ENCODE data around the gene FUT8.
"Not testable (repeated sequence)": the region's sequence is repeated elsewhere in the genome, so short reads cannot be mapped to it uniquely, and the experiment has no call there.

FUT8 gene

GRCh38 chr14:65415613-65416012, 3.1 kb downstream of the FUT8 start:
- DNase-seq (ENCODE audit: low read depth in 1 of 2, low spot score in 1 of 2) = no peak

- DNase-seq (ENCODE audit: low read depth in 1 of 2, low spot score in 1 of 2) = no peak
Measured at GRCh38 chr14:65419593-65420252, 7.2 kb downstream of the FUT8 start.

- DNase-seq (ENCODE audit: low read depth in 1 of 2, low spot score in 1 of 2) = no peak
Measured at GRCh38 chr14:65421201-65421981, 8.9 kb downstream of the FUT8 start.

GRCh38 chr14:65422088-65422834, 9.7 kb downstream of the FUT8 start:
- no peak for DNase-seq (ENCODE audit: low read depth in 1 of 2, low spot score in 1 of 2)

- no peak for DNase-seq (ENCODE audit: low read depth in 1 of 2, low spot score in 1 of 2)
Measured at GRCh38 chr14:65423982-65424381, 11.5 kb downstream of the FUT8 start.

- no peak for DNase-seq (ENCODE audit: low read depth in 1 of 2, low spot score in 1 of 2)
Measured at GRCh38 chr14:65424531-65424930, 12.0 kb downstream of the FUT8 start.

GRCh38 chr14:65425885-65426284, 13.4 kb downstream of the FUT8 start:
- no peak for DNase-seq (ENCODE audit: low read depth in 1 of 2, low spot score in 1 of 2)

GRCh38 chr14:65426902-65427301, 14.4 kb downstream of the FUT8 start:
- not testable (repeated sequence) for DNase-seq (ENCODE audit: low read depth in 1 of 2, low spot score in 1 of 2)

GRCh38 chr14:65428691-65429090, 16.2 kb downstream of the FUT8 start:
- DNase-seq (ENCODE audit: low read depth in 1 of 2, low spot score in 1 of 2) = no peak

GRCh38 chr14:65429757-65430156, 17.2 kb downstream of the FUT8 start:
- no peak for DNase-seq (ENCODE audit: low read depth in 1 of 2, low spot score in 1 of 2)

- DNase-seq (ENCODE audit: low read depth in 1 of 2, low spot score in 1 of 2) = no peak
Measured at GRCh38 chr14:65431245-65431644, 18.7 kb downstream of the FUT8 start.

- DNase-seq (ENCODE audit: low read depth in 1 of 2, low spot score in 1 of 2) = no peak
Measured at GRCh38 chr14:65431951-65432350, 19.4 kb downstream of the FUT8 start.

- DNase-seq (ENCODE audit: low read depth in 1 of 2, low spot score in 1 of 2) = no peak
Measured at GRCh38 chr14:65432361-65432948, 19.9 kb downstream of the FUT8 start.

- DNase-seq (ENCODE audit: low read depth in 1 of 2, low spot score in 1 of 2) = no peak
Measured at GRCh38 chr14:65433157-65433556, 20.6 kb downstream of the FUT8 start.

GRCh38 chr14:65433646-65434045, 21.1 kb downstream of the FUT8 start:
- DNase-seq (ENCODE audit: low read depth in 1 of 2, low spot score in 1 of 2) = no peak

- no peak for DNase-seq (ENCODE audit: low read depth in 1 of 2, low spot score in 1 of 2)
Measured at GRCh38 chr14:65434216-65434850, 21.8 kb downstream of the FUT8 start.

GRCh38 chr14:65438266-65438933, 25.9 kb downstream of the FUT8 start:
- DNase-seq (ENCODE audit: low read depth in 1 of 2, low spot score in 1 of 2) = no peak

GRCh38 chr14:65439117-65439516, 26.6 kb downstream of the FUT8 start:
- DNase-seq (ENCODE audit: low read depth in 1 of 2, low spot score in 1 of 2) = no peak

- no peak for DNase-seq (ENCODE audit: low read depth in 1 of 2, low spot score in 1 of 2)
Measured at GRCh38 chr14:65440230-65440629, 27.7 kb downstream of the FUT8 start.

GRCh38 chr14:65444230-65444629, 31.7 kb downstream of the FUT8 start:
- no peak for DNase-seq (ENCODE audit: low read depth in 1 of 2, low spot score in 1 of 2)

GRCh38 chr14:65446159-65446558, 33.6 kb downstream of the FUT8 start:
- DNase-seq (ENCODE audit: low read depth in 1 of 2, low spot score in 1 of 2) = no peak

Data from activated T-helper 1 cell treated with anti-CD3 and anti-CD28 coated beads, Interleukin-2, amount 50 U/mL, for 16 hours (primary cell).